Small intestine (tissue), 7 donors: ENCODE results near the gene EFTUD2. TPM values are rescaled to one million over a fixed set of nuclear protein-coding genes. Genes with fewer than 3 reads are reported as not detected.

Experiments
- DNase-seq, 2 donors: peaks; one replicate each; pipeline versions ENCODE4 v3.0.0 to v3.0.0-alpha.2; 2013
- FAIRE-seq: peaks from 2 replicates; lab custom pipeline; 2012; peaks lifted over from hg19 to GRCh38; lab: Jason Lieb, UNC
- H3K27ac ChIP-seq, 3 donors: one replicate each; pipeline ENCODE4 v1.5.1; 2013; ENCODE audit warnings: low read length in 2 of 3, mild to moderate bottlenecking in 2 of 3, control low read depth in 1 of 3, inconsistent platforms in 1 of 3, low read depth in 1 of 3, moderate library complexity in 1 of 3
- H3K27me3 ChIP-seq, 3 donors: one replicate each; pipeline ENCODE4 v1.6.1; 2013; ENCODE audit warnings: low read length in 3 of 3, inconsistent platforms in 1 of 3; ENCODE audit not compliant: control insufficient read depth in 3 of 3, insufficient read depth in 3 of 3
- H3K36me3 ChIP-seq, 3 donors: one replicate each; pipeline ENCODE4 v1.6.1; 2013; ENCODE audit warnings: low read length in 3 of 3, inconsistent platforms in 1 of 3, low read depth in 1 of 3, mild to moderate bottlenecking in 1 of 3, moderate library complexity in 1 of 3; ENCODE audit not compliant: control insufficient read depth in 3 of 3, insufficient read depth in 2 of 3
- H3K4me1 ChIP-seq, 3 donors: one replicate each; pipeline ENCODE4 v1.6.1; 2013; ENCODE audit warnings: low read length in 2 of 3, inconsistent platforms in 1 of 3, low read depth in 1 of 3, mild to moderate bottlenecking in 1 of 3, moderate library complexity in 1 of 3; ENCODE audit not compliant: control insufficient read depth in 3 of 3, insufficient read depth in 2 of 3
- H3K4me3 ChIP-seq, 3 donors: one replicate each; pipeline ENCODE4 v1.5.1; 2013; ENCODE audit warnings: low read length in 3 of 3, control low read depth in 1 of 3, inconsistent platforms in 1 of 3, low read depth in 1 of 3, mild to moderate bottlenecking in 1 of 3, moderate library complexity in 1 of 3
- H3K9me3 ChIP-seq, 2 donors: one replicate each; pipeline ENCODE4 v1.6.1; 2013; ENCODE audit warnings: low read depth in 1 of 2, low read length in 1 of 2; ENCODE audit not compliant: control insufficient read depth in 2 of 2, insufficient read depth in 1 of 2
- WGBS, 3 donors: extraction: QIAGEN DNeasy Blood & Tissue Kit; methylation state at CpG; one replicate each; pipeline ENCODE4 v1.1.7; 2013; 5-methylcytosine and 5-hydroxymethylcytosine counted together
- polyA plus RNA-seq, 4 donors: library from polyadenylated mRNA; stranded (reverse) in 3 of 4; unstranded in 1 of 4; fragments of 200-250 nt in 3 of 4; fragments of 120-200 nt in 1 of 4; gene quantifications; one replicate each; pipeline versions ENCODE4 v1.2.1 to v1.2.3, GENCODE V29; 2013
- donor health status: healthy with polysubstance abuse.
- donor health status: control.
- donor health status: control.
- donor health status: Bipolar disorder and iron deficiency.
- donor health status: healthy.

EFTUD2 gene
- polyA plus RNA-seq, 4 donors, result 19.9 to 71.2 (median 33.8) TPM

- Histone ChIP-seq H3K27ac (no peak overlapping the region), H3K9me3 (no peaks in the 10 kb centered on the region), H3K4me3 (no peak overlapping the region), H3K27me3 (no peaks in the 10 kb centered on the region), H3K4me1 (no peaks in the 10 kb centered on the region), H3K36me3 (peaks cover 18 to 61% (median 20%) of the 10 kb centered on the region in 3 donors)
- no peak for DNase-seq
- FAIRE-seq, result no peak
- 89 to 97% (median 97%) methylated on average over 6 of the region's 6 CpGs for WGBS, 3 donors
These were observed 19.9 kb downstream of the EFTUD2 start for GRCh38 chr17:44879376-44879775.

- no peak overlapping the region for H3K4me3 ChIP-seq
- peak in 1 of 2 donors; percentile 30 for DNase-seq
- no peak for FAIRE-seq
- H3K27me3 ChIP-seq, result no peaks in the 10 kb centered on the region
- H3K27ac ChIP-seq, result no peak overlapping the region
- peaks cover 18 to 60% (median 23%) of the 10 kb centered on the region in 3 donors for H3K36me3 ChIP-seq
- 59 to 67% (median 60%) methylated on average over 6 of the region's 6 CpGs for WGBS, 3 donors
- no peaks in the 10 kb centered on the region for H3K9me3 ChIP-seq
- H3K4me1 ChIP-seq, result no peaks in the 10 kb centered on the region
These were observed 20.5 kb downstream of the EFTUD2 start for GRCh38 chr17:44878627-44879221.

- WGBS, 3 donors, result 84 to 90% (median 87%) methylated on average over 5 of the region's 5 CpGs
These were observed 22.1 kb downstream of the EFTUD2 start for GRCh38 chr17:44877121-44877520.

GRCh38 chr17:44875761-44876160, 23.5 kb downstream of the EFTUD2 start:
- no peak for DNase-seq
- Histone ChIP-seq H3K36me3 (peaks cover 17 to 70% (median 21%) of the 10 kb centered on the region in 3 donors), H3K27me3 (no peaks in the 10 kb centered on the region), H3K4me3 (no peak overlapping the region), H3K9me3 (no peaks in the 10 kb centered on the region), H3K27ac (no peak overlapping the region), H3K4me1 (no peaks in the 10 kb centered on the region)
- WGBS, 3 donors, result 95 to 98% (median 96%) methylated on average over 6 of the region's 6 CpGs
- FAIRE-seq, result no peak

More at GRCh38 chr17:44877121-44877520, 22.1 kb downstream of the EFTUD2 start:
- H3K36me3 ChIP-seq, result peaks cover 20 to 64% (median 26%) of the 10 kb centered on the region in 3 donors
- DNase-seq (no peak), FAIRE-seq (no peak)
- H3K27me3 ChIP-seq, result no peaks in the 10 kb centered on the region
- H3K27ac ChIP-seq, result no peak overlapping the region
- H3K4me3 ChIP-seq, result no peak overlapping the region
- no peaks in the 10 kb centered on the region for H3K4me1 ChIP-seq
- H3K9me3 ChIP-seq, result no peaks in the 10 kb centered on the region

GRCh38 chr17:44872131-44872768, 27.0 kb downstream of the EFTUD2 start:
- Histone ChIP-seq H3K27me3 (no peaks in the 10 kb centered on the region), H3K9me3 (no peaks in the 10 kb centered on the region), H3K4me3 (no peak overlapping the region), H3K27ac (no peak overlapping the region), H3K4me1 (no peaks in the 10 kb centered on the region), H3K36me3 (peaks cover 15 to 70% (median 21%) of the 10 kb centered on the region in 3 donors)
- no peak for DNase-seq
- no peak for FAIRE-seq
- WGBS, 3 donors, result 87 to 89% (median 88%) methylated on average over 9 of the region's 9 CpGs

GRCh38 chr17:44871556-44871955, 27.7 kb downstream of the EFTUD2 start:
- peaks cover 15 to 68% (median 21%) of the 10 kb centered on the region in 3 donors for H3K36me3 ChIP-seq
- no peak overlapping the region for H3K27ac ChIP-seq

GRCh38 chr17:44867841-44868240, 31.4 kb downstream of the EFTUD2 start:
- H3K36me3 ChIP-seq, result peaks cover 8 to 70% (median 13%) of the 10 kb centered on the region in 3 donors
- peaks cover 0 to 9% (median 0%) of the 10 kb centered on the region in 3 donors for H3K4me1 ChIP-seq
- no peaks in the 10 kb centered on the region for H3K9me3 ChIP-seq
- FAIRE-seq (no peak), DNase-seq (no peak)
- peak overlapping the region in 1 of 3 donors; percentile 34 for H3K27ac ChIP-seq
- H3K4me3 ChIP-seq, result no peak overlapping the region
- 84 to 89% (median 86%) methylated on average over 3 of the region's 3 CpGs for WGBS, 3 donors
- H3K27me3 ChIP-seq, result no peaks in the 10 kb centered on the region

More at GRCh38 chr17:44871556-44871955, 27.7 kb downstream of the EFTUD2 start:
- 88 to 94% (median 92%) methylated on average over 12 of the region's 12 CpGs for WGBS, 3 donors
- FAIRE-seq, result no peak
- Histone ChIP-seq H3K4me3 (no peak overlapping the region), H3K27me3 (no peaks in the 10 kb centered on the region), H3K9me3 (no peaks in the 10 kb centered on the region), H3K4me1 (no peaks in the 10 kb centered on the region)
- DNase-seq, result no peak

GRCh38 chr17:44865931-44866330, 33.3 kb downstream of the EFTUD2 start:
- WGBS, 3 donors, result 89 to 94% (median 91%) methylated on average over 6 of the region's 6 CpGs
- Histone ChIP-seq H3K27me3 (no peaks in the 10 kb centered on the region), H3K4me1 (peaks cover 0 to 13% (median 0%) of the 10 kb centered on the region in 3 donors), H3K9me3 (no peaks in the 10 kb centered on the region), H3K36me3 (peaks cover 9 to 71% (median 14%) of the 10 kb centered on the region in 3 donors), H3K4me3 (no peak overlapping the region), H3K27ac (no peak overlapping the region)
- DNase-seq (no peak), FAIRE-seq (no peak)
